D721Med (cell line): ENCODE data around the gene TFF2.

Experiments
- DNase-seq: peaks from one replicate; pipeline ENCODE4 v3.0.0; 2011; ENCODE audit warnings: low spot score; ENCODE audit not compliant: insufficient read length
- FAIRE-seq: peaks from 2 replicates; lab custom pipeline; 2011; peaks lifted over from hg19 to GRCh38; lab: Jason Lieb, UNC
- CTCF ChIP-seq: IDR thresholded peaks from 2 replicates; pipeline ENCODE4 v1.5.1; 2012; ENCODE audit warnings: mild to moderate bottlenecking, control low read depth; ENCODE audit not compliant: insufficient read depth; ENCODE audit errors: missing control alignments

The TFF2 gene

GRCh38 chr21:42384156-42384945, 33.6 kb upstream of the TFF2 start:
- no peak for DNase-seq
- no peak for FAIRE-seq
- no peak for TF ChIP-seq CTCF

- no peak for TF ChIP-seq CTCF
- no peak for DNase-seq
- no peak for FAIRE-seq
These were observed 32.5 kb upstream of the TFF2 start for GRCh38 chr21:42383331-42383730.

- DNase-seq (no peak), FAIRE-seq (no peak)
- no peak for TF ChIP-seq CTCF
These were observed 32.1 kb upstream of the TFF2 start for GRCh38 chr21:42382915-42383314.

GRCh38 chr21:42381347-42381984, 30.7 kb upstream of the TFF2 start:
- FAIRE-seq: no peak
- TF ChIP-seq CTCF: peak; percentile 50
- no peak for DNase-seq

- DNase-seq (no peak), FAIRE-seq (no peak)
- no peak for TF ChIP-seq CTCF
These were observed 28.8 kb upstream of the TFF2 start for GRCh38 chr21:42379426-42380215.

GRCh38 chr21:42378418-42378817, 27.6 kb upstream of the TFF2 start:
- no peak for DNase-seq
- FAIRE-seq: no peak
- TF ChIP-seq CTCF: no peak

- no peak for FAIRE-seq
- no peak for DNase-seq
- TF ChIP-seq CTCF: no peak
These were observed 27.2 kb upstream of the TFF2 start for GRCh38 chr21:42377951-42378340.
